ENCODE data around the gene TMEM242.

Gene TMEM242

DNA sequence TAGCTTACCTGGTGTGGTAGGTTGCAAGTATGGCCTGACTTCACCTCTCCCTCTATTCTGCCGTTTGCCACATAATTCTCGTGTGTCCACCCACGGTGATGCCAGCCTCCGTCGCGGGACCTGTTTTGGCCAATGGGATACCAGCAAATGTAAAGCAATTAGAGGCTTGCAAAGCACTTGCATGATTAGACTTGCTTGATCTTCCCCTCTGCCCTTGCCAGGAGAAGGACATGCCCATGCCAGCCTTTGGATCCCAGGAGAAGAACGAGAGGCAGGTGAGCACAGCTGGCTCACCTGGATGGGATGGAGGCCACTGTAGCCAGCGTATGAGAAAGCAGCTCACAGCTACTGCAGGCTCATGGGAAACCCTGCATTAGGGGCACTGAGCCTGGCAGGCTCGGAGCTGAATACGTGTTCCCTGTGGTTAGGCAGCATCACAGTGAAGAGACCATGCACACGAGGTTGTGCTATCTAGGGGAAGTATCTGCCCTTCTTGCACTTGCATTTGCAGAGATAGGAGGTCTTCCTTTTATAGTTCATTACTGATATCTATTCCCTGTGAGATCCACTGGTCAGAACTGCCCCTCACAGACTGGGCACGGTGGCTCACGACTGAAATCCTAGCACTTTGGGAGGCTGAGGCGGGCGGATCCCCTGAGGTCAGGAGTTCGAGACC, 62.4 kb downstream of the TMEM242 start:
- in situ Hi-C loops (cut with MboI; ENCODE audit: low pct_unique_long_range_greater_than_20kb, low sequenced_read_pairs, unreplicated experiment): no loop called here

DNA sequence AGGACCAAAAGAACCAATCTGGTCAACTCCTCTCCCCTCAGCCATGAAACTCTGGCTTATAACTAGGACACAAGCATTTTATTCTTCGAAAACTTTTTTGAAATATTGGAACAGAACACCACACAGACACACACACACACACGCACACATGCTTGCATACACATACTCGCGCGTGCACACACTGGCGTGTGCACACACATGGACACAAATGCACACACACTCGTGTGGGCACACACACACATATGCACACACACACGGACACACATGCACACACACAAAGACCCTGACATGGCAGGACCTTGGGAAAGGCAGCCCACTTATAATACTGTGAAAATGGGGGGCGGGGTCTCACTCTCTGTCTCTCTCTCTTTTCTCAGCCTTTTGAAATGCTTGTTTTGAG, 63.9 kb downstream of the TMEM242 start:
- in situ Hi-C loops (cut with MboI; ENCODE audit: low pct_unique_long_range_greater_than_20kb, low sequenced_read_pairs, unreplicated experiment): no loop called here
- TF ChIP-seq, protein P1, sequence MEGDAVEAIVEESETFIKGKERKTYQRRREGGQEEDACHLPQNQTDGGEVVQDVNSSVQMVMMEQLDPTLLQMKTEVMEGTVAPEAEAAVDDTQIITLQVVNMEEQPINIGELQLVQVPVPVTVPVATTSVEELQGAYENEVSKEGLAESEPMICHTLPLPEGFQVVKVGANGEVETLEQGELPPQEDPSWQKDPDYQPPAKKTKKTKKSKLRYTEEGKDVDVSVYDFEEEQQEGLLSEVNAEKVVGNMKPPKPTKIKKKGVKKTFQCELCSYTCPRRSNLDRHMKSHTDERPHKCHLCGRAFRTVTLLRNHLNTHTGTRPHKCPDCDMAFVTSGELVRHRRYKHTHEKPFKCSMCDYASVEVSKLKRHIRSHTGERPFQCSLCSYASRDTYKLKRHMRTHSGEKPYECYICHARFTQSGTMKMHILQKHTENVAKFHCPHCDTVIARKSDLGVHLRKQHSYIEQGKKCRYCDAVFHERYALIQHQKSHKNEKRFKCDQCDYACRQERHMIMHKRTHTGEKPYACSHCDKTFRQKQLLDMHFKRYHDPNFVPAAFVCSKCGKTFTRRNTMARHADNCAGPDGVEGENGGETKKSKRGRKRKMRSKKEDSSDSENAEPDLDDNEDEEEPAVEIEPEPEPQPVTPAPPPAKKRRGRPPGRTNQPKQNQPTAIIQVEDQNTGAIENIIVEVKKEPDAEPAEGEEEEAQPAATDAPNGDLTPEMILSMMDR (IDR thresholded peaks at IDR 0.05; ENCODE audit: extremely low read depth, insufficient read depth, missing control alignments): no peak
- no peak for DNase-seq (ENCODE audit: low spot score)

More for the DNA sequence above, 62.4 kb downstream of the TMEM242 start:
- TF ChIP-seq, protein P1 (IDR thresholded peaks at IDR 0.05; ENCODE audit: extremely low read depth, insufficient read depth, missing control alignments): no peak
- no peak for DNase-seq (ENCODE audit: low spot score)

DNA sequence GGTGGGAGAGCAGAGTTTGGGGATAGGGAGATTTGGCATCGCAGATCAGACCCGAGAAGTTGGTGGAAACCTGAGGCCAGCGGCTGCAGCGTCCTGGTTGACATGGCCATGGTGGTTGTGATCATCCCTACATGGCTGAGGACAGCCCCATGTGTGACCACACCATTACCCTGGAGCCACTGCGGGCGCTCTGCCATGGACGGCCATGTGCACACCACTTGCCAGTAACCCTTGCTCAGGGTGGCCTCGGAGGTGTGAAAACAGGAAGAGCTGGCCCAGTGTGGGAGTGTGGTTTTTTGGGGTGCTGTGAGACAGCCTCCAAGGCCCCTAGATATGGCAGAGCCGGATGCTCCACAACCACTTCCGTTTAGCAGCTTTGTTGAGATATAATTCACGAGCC, 64.4 kb downstream of the TMEM242 start:
- in situ Hi-C loops (cut with MboI; ENCODE audit: low pct_unique_long_range_greater_than_20kb, low sequenced_read_pairs, unreplicated experiment): no loop called here
- no peak for DNase-seq (ENCODE audit: low spot score)

DNA sequence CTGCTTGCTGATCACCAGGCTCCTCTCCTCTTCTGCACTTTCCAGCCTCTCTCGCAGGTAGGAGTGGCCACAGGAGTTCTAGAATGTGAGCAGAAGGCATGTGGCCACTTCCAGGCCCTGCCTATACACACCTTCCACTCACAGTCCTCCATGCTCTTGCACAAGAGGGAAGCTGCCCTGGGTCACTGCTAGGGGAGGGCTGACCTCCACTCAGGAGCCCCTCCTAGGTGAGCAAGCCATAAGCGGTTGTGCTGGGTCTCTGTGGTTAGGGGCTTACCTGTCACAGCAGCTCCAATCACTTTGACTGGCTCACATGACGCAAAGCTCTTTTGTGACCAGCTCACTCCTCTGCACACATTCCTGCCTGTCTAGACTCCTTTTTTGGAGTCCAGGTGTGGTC, 68.2 kb downstream of the TMEM242 start:
- no peak for DNase-seq (ENCODE audit: low spot score)

More for the DNA sequence above, 64.4 kb downstream of the TMEM242 start:
- TF ChIP-seq, protein P1 (IDR thresholded peaks at IDR 0.05; ENCODE audit: extremely low read depth, insufficient read depth, missing control alignments): no peak

DNA sequence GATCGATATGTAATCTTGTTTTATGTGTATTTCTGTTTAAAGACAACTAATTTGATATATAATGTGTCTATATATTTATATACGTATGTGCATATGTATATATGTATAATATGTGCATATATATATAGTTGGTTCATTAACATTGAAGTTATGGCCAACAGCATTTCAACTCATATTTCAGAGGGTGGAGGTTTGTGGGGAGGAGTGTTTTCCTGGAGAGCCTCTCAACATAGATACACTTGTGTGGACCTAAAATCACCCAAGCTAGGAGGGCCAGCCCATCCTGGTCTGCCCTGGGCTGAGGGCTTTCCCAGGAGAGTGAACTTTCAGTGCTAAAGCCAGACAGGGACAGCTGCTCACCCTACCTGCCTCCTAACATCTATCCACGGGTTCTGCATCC, 68.8 kb downstream of the TMEM242 start:
- DNase-seq (ENCODE audit: low spot score): no peak
- in situ Hi-C loops (cut with MboI; ENCODE audit: low pct_unique_long_range_greater_than_20kb, low sequenced_read_pairs, unreplicated experiment): no loop called here
- TF ChIP-seq, protein P1 (IDR thresholded peaks at IDR 0.05; ENCODE audit: extremely low read depth, insufficient read depth, missing control alignments): no peak

More for the DNA sequence above, 68.2 kb downstream of the TMEM242 start:
- in situ Hi-C loops (cut with MboI; ENCODE audit: low pct_unique_long_range_greater_than_20kb, low sequenced_read_pairs, unreplicated experiment): no loop called here
- TF ChIP-seq, protein P1 (IDR thresholded peaks at IDR 0.05; ENCODE audit: extremely low read depth, insufficient read depth, missing control alignments): no peak

DNA sequence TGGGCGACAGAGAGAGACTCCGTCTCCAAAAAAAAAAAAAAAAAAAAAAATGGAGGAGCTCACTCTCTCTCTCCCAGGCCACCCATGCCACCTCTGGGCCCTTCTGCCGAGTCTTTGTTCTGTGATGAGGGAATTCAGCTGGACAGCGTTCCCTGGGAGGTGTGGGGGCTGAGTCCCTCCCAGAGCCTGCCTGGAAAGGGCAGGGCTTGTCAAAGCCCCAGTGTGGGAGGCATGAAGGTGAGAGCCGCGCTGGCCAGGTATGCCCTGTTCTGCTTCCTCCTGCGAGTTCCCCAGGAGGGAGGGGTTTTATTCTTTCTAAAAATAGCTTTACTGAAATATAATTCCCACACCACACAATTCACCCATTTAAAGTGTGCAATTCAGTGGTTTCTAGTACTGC, 69.6 kb downstream of the TMEM242 start:
- in situ Hi-C loops (cut with MboI; ENCODE audit: low pct_unique_long_range_greater_than_20kb, low sequenced_read_pairs, unreplicated experiment): no loop called here
- TF ChIP-seq, protein P1 (IDR thresholded peaks at IDR 0.05; ENCODE audit: extremely low read depth, insufficient read depth, missing control alignments): no peak
- no peak for DNase-seq (ENCODE audit: low spot score)

All from GM13977 (cell line).